GF-D8 (cell line): Measurements from ENCODE around the gene CACNB2.
"Not testable (repeated sequence)": the region's sequence is repeated elsewhere in the genome, so short reads cannot be mapped to it uniquely, and the experiment has no call there.

Source experiments
- DNase-seq: peaks from one replicate; lab custom pipeline; 2025; lab: John Stamatoyannopoulos, UW

The CACNB2 gene

GRCh38 chr10:18145652-18146051 is 5.4 kb downstream of the CACNB2 start:
- no peak for DNase-seq

GRCh38 chr10:18149196-18149800 is 9.1 kb downstream of the CACNB2 start:
- DNase-seq, result no peak

- DNase-seq, result no peak
These were observed 11.2 kb downstream of the CACNB2 start for GRCh38 chr10:18151356-18151890.

GRCh38 chr10:18153381-18153780 is 13.2 kb downstream of the CACNB2 start:
- DNase-seq, result not testable (repeated sequence)

- DNase-seq, result no peak
These were observed 15.1 kb downstream of the CACNB2 start for GRCh38 chr10:18155321-18155720.

GRCh38 chr10:18156797-18157196 is 16.6 kb downstream of the CACNB2 start:
- not testable (repeated sequence) for DNase-seq

- DNase-seq, result no peak
These were observed 17.7 kb downstream of the CACNB2 start for GRCh38 chr10:18157881-18158280.

GRCh38 chr10:18158773-18159265 is 18.6 kb downstream of the CACNB2 start:
- DNase-seq, result no peak

- no peak for DNase-seq
These were observed 19.3 kb downstream of the CACNB2 start for GRCh38 chr10:18159557-18159956.

GRCh38 chr10:18162021-18162627 is 21.9 kb downstream of the CACNB2 start:
- no peak for DNase-seq

- DNase-seq, result no peak
These were observed 23.9 kb downstream of the CACNB2 start for GRCh38 chr10:18164093-18164492.

GRCh38 chr10:18164748-18165361 is 24.6 kb downstream of the CACNB2 start:
- DNase-seq, result no peak

- DNase-seq, result no peak
These were observed 38.7 kb downstream of the CACNB2 start for GRCh38 chr10:18178854-18179483.

GRCh38 chr10:18179891-18180290 is 39.7 kb downstream of the CACNB2 start:
- DNase-seq, result no peak

GRCh38 chr10:18181382-18181781 is 41.2 kb downstream of the CACNB2 start:
- not testable (repeated sequence) for DNase-seq

GRCh38 chr10:18185621-18186020 is 45.4 kb downstream of the CACNB2 start:
- DNase-seq, result no peak

- no peak for DNase-seq
These were observed 50.6 kb downstream of the CACNB2 start for GRCh38 chr10:18190840-18191239.

GRCh38 chr10:18194634-18195033 is 54.4 kb downstream of the CACNB2 start:
- DNase-seq, result no peak

GRCh38 chr10:18195060-18195799 is 55.0 kb downstream of the CACNB2 start:
- DNase-seq, result no peak

- no peak for DNase-seq
These were observed 56.8 kb downstream of the CACNB2 start for GRCh38 chr10:18196806-18197550.

GRCh38 chr10:18197706-18198105 is 57.5 kb downstream of the CACNB2 start:
- no peak for DNase-seq
